ENCODE data around the gene KLHDC7B.

Gene KLHDC7B

DNA sequence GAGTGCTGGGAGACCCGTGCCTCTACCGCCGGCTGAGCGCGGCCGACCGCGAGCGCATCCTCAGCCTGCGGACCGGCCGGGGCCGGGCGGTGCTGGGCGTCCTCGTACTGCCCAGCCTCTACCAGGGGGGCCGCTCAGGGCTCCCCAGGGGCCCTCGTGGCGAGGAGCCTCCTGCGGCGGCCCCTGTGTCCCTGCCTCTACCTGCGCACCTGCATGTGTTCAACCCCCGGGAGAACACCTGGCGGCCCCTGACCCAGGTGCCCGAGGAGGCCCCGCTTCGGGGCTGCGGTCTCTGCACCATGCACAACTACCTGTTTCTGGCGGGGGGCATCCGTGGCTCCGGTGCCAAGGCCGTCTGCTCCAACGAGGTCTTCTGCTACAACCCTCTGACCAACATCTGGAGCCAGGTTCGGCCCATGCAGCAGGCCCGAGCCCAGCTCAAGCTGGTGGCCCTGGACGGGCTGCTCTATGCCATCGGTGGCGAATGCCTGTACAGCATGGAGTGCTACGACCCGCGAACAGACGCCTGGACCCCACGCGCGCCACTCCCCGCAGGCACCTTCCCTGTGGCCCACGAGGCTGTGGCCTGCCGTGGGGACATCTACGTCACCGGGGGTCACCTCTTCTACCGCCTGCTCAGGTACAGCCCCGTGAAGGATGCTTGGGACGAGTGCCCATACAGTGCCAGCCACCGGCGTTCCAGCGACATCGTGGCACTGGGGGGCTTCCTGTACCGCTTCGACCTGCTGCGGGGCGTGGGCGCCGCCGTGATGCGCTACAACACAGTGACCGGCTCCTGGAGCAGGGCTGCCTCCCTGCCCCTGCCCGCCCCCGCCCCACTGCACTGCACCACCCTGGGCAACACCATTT, 3.5 kb downstream of the KLHDC7B start:
- DNase-seq, result peak; percentile 53

DNA sequence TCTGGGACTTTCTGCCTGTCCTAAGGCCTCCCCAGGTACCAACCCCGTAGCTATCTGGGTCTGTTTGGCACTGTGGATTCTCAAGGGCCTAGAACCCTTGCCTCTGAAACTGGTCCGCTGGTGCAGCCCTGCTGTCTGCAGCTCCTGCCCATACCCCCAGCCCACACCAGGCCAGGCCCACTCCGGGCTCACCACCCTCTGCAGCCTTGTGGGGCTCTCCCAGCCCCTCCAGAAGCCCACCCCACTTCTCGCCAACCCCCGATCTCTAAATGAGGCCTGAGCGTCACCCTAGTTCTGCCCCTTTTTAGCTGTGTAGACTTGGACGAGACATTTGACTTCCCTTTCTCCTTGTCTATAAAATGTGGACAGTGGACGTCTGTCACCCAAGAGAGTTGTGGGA, 4.7 kb downstream of the KLHDC7B start:
- no peak for DNase-seq

DNA sequence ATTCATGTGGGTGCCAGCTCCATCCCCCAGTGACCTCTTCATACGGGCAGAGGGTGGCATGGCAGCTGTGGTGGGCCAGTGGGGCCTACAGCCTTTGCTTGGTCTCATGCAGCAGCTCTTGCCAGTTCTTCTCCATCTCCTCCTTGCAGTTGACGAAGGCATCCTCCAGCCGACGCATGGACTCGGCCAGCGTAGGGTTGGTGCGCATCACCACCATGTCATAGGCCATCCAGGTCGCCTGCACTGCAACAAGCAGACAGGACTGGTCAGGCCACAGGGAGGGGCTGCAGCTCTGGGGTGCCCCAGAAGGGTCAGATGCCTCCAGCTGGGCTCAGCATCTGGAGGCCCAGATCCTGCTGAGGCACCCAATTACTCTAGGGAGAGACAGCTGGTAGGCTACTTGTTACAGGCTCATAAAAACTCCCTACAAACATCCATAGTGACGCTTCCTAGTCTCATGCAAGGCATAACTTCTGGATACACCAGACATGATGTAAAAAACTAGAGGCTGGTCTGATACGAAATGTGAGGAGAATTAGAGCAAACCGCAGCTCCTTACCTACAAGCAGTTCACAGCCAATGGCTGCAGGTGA, 5.6 kb downstream of the KLHDC7B start:
- no peak for DNase-seq

DNA sequence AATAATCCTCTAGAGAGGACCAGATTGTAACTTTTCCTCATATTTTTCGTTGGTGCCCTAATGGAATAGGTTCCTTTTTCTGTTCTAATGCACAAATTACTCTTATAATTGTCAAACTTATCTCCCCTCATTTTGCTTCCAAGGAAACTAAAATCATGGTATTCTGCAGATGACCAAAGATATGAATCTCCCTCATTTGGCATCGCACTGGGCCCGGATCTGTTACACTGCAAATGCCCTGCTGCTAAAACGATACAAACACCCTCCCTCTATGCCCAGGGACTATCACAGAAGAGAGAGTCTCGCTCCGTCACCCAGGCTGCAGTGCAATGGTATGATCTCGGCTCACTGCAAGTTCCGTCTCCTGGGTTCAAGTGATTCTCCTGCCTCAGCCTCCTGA, 7.6 kb downstream of the KLHDC7B start:
- no peak for DNase-seq

DNA sequence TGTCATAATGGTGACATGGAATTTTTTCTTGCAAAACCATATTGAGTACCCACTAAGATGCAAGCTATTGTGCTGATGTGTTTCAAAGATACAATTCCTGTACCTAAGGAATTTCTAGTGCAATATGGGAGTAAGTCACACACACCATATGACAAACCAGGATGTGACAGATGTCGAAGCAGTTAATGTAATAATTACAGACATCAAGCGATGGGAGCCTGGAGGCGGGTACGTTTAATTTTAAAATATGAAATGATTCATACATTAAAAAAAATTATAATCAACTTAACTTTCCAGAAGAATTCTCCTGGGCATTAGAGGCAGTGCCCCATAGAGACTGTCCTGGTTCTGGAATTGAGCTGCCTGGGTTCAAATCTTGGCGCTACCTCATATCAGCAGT, 11.0 kb downstream of the KLHDC7B start:
- no peak for DNase-seq

DNA sequence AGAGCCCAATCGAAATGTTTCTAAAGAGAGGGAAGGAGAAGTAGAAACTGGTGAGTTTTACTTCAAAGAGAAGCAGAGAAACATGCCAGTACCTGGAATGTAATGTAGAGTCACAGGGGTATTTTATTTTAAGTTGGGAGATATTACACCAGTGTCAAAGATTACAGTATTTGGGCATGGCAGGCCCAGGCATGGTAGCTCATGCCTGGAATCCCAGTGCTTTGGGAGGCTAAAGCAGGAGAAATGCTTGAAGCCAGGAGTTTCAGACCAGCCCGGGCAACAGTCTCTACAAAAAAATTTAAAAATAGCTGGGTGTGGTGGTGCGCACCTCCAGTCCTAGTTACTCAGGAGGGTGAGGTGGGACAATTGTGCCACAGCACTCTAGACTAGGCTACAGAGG, 14.3 kb downstream of the KLHDC7B start:
- DNase-seq, result no peak

DNA sequence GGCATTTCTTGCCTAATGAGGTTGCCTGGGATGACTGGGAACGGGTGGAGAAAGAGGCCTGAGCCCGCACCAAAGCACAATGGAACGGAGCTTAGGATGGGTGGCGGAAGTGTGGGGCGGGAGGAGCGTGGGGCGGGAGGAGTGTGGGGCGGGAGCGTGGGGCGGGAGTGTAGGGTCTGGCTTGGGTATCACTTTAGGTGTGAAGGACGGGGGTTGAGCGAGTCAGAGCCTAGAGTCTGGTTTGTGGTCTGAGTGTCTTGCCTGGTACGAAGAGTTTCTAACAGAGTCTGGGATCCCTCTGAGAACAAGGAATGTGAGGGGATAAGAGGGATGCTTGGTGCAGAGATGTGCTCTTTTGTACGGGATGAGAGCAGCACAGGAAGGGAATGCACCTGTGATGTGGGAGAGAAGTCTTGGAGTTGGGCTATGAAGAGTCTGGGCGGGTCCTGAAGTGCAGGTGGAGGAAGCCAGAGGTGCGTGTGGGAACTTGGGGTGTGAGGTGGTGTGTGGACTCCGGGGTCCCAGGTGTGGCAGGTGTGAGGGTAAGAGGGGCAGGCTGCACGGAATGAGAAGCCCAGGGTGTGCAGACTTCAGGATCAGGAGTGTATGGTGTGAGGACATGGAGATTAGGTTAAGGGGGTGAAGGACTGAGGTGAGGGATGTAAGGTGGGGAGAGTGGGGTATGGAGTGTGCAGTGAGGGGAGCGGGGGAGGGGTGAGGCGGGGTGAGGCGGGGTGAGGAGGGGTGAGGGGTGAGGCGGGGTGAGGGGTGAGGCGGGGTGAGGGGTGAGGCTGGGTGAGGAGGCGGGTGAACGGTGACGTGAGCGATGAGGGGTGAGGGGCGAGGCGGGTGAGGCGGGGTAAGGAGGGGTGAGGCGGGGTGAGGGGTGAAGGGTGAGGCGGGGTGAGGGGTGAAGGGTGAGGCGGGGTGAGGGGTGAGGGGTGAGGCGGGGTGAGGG, 16.0 kb downstream of the KLHDC7B start:
- no peak for DNase-seq

DNA sequence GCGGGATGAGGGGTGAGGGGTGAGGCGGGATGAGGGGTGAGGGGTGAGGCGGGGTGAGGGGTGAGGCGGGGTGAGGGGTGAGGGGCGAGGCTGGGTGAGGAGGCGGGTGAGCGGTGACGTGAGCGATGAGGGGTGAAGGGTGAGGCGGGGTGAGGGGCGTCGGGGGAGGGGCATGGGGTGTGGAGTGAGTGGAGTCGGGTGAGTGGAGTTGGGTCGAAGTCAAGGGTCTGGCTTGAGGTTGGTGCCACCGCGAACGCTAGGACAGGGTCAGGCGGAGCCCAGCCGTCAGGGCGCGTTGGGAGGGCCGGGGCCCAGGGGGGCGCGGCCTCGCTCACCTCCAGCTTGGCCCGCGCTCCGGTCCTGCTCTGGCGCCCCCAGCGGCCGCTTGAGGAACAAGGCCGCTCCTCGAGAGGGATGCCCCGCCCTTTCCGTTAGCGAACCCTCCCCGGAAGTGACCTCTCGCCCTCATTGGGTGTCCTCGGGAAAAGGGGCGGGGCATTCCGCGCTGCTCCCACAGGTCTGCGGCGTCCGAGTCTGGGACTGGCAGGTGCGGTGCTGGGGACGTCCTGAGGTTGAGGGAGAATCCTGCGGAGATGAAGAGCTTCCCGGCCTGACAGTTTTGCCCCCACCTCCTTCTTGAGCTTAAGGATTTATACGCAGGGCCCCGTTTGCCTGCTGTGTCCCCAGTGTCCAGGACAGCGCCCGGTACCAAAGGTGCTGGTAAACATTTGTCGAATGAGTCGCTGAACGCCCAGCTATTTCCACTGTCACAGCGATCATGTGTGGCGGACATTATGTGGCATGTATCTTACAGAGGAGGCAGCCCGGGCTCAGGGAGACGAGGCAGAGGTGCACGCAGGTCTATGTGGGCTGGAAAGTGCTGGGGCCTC, 17.1 kb downstream of the KLHDC7B start, which contains the start of gene SYCE3:
SYCE3 (minus strand) TSS at position 397 of the 890 bp plus-strand sequence. CDS start 6,514 bp downstream, outside the sequence.
- peak; percentile 99 for DNase-seq

DNA sequence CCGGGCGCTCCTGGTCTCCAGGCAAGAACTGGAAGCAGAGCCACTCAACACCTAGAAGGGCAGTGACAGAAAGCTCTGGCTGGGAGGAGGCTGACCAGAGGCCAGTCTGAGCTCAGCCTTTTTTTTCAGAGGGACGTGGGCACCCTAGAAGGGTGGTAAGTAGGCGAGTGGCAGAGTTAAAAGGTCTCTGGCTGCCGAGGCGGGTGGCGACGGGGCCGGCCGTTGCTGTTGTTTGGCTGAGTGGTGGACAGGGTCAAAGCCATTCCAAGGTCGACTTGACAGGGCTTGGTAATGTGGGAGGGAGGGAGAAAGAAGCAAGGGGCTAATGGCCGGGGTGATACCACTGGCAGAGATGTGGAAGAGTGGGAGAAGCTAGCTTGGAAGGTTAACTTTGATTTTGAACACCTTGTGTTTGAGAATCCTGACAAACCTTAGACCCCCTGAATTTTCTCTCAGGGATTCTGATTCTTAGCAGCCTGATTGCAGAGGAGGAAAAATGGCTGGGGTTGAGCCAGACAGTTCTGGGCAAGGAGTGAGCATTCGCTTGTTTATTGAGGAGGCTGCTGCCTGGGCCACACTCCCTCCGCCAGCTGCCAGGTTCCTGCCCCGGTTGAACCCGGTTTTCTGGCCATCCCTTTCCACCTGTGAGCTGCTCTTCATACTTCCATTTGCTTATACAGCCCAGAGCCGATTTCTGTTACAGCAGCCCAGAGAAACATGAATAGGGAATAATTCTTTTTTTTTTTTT, 17.9 kb downstream of the KLHDC7B start:
- no peak for DNase-seq

DNA sequence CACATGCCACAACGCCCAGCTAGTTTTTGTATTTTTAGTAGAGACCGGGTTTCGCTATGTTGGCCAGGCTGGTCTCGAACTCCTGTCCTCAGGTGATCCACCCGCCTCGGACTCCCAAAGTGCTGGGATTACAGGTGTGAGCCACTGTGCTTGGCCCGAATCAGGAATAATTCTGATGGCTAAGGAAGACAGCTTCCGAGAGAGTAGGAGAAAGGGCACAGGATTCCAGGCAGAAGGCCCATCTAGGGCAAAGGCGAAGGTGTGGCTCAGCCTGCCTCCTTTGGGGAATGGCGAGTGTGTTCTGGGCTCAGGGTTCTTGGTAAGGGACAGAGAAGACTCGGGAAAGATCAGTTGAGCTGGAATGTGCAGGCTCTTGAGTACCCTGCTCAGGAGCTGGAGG, 18.6 kb downstream of the KLHDC7B start:
- no peak for DNase-seq

DNA sequence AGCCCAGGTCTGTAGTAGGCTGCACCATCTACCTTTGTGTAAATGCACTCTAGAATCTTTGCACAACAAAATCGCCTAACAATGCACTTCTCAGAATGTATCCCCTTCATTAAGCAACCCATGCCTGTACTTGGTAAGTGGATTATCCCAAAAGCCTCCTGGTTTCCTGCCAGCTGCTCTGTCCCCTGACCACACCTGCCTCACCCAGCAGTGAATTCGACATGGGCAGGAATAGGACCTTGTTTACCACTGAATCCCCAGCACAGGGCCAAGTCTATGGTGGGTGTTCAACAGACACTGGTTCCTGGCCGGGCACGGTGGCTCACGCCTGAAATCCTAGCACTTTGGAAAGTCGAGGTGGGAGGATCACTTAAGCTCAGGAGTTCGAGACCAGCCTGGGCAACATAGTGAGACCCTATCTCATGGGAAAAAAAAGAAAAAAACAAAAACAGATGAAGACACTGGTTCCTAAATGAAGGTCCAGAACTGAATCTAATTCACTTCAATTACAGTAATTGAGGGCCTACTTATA, 22.1 kb downstream of the KLHDC7B start:
- no peak for DNase-seq

DNA sequence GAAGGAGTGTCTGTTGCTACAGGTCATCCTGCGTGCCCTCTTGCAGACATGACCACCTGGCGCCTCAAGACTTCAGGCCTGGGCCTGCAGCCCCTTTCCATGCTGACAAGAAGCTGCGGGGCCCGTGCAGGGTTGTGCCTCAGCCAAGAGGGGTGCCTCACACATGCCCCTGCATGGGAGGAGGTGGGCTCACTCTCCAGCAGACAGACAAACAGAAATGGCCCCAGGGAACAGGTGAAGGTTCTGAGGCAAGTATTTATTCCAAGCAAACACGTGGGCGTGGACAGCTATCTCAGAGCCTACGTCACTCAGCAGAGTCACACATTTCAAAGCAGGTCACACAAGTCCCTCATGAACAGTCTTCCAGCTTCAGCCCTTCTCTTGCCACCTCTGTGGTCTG, 22.9 kb downstream of the KLHDC7B start:
- DNase-seq, result no peak

DNA sequence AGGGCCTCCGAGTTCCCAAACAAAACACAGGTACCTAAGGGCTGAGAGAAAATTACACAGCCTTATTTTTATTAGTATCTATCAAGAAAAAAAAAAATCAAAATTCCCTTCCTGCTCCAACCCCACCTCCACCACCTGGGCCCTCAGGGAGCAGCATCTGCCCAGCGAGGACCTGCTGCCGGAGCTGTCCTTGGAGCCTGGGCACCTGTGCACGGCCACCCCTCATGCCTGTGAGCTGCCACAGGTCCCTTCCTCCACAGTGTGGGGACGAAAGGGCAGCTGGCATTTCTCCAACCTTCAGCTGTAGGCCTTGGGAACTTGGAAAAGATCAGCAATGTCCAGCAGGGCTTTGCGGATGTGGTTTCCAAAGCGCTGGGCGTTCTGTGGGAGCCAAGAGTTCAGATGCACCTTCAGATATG, 23.4 kb downstream of the KLHDC7B start:
- no peak for DNase-seq

DNA sequence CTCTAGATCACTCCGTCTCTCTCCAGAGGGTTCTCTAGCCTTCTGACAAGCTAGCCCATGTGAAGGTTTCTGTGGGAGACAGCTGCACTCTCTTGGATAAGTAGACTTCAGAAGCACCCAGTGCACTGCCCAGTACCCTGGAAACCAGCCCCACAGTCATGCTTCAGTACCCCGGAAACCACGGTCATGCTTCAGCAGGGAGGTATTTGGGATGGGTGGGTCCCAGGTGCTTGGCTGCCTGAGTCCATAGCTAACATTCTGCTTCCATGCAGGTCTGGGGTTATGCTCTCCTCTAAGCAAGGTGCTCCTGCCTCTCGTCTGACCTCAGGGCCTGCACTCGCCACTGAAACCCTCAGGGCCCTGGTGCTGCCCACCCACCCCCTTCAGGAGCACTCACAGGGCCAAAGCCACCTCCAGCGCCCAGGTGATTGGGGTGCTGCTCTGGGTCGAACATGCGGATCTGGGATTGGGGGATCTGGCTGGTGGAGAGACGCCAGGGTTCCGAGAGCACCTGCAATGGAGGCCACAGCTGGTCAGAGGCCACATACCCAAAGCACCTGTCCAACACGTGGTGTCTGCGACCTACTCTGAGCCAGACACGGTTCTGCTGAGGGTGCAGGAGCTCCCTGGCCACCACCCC, 24.3 kb downstream of the KLHDC7B start:
- DNase-seq, result no peak

DNA sequence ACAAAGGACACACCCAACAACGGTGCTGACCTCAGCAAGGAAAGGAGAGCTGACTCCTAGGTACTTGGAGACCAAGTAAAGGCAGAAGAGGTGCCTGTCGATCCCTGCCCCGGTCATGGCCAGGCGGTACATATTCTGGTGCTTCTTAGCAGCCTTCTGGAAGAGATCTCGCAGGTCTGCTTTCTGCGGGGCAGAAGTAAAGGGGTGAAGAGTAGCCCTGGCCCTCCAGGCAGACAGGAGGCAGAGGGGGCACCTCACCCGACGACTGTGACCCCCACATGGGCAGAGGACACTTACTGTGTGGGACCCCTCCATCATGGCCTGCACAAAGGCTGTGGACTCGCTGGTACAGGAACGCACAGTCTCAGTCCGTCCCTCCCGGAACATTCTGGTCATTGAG, 25.2 kb downstream of the KLHDC7B start:
- DNase-seq, result no peak

DNA sequence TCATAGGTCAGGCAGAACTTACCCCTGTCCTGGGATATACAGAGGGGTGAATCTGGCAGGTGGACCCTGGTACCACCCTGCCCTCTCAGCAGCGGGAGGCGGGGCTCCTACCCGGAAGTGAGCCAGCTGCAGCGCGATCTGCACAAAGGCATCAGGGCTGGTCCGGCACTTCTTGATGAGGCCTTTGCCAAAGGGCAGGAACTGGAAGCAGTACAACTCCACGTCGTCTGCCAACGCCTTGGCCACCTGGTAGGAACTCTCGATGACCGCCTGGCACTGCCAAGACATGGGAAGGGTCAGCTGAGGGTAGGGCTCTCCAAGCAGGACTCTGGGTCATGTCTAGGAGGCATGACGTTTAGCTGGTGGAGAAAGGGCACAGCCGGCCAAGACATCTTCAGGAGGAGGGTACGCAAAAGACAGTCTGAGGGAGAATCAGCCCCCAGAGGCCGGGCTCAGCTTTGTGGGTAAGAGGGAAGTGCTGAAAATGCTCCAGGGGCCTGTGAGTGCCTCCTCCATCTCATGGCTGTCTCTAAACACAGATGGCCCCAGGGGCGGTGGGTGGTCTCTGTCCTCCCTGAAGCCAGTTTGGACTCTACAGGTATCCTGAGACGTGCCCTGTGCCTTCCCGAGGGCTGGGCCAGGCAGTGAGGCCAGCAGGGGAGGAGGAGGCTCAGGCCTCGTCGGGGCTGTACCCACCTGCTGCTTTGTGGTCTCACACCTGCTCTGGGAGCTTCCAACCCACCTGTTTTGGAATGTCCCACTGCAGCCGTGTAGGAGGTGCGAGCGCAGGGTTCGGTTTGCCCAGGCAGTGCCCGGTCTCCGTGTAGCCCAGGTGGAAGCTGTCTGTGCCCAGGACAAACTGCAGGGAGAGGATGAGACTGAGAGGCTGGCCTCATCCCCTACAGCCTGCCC, 25.8 kb downstream of the KLHDC7B start:
- no peak for DNase-seq

DNA sequence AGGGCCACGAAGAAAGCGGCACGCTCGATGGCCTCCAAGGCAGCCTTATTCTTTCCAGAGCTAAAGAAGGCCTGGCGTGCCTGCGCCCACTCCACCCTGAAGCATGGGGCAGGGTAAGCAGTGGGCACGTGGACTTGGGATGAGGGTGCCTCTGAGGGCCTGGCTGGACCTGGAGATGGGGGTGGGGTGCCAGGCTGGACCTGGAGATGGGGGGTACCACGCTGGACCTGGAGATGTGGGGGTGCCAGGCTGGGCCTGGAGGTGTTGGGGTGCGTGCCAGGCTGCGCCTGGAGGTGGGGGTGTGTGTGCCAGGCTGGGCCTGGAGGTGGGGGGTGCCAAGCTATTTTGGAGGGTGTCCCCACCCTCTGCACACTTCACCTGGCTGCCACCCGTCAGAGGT, 27.3 kb downstream of the KLHDC7B start:
- DNase-seq, result no peak

DNA sequence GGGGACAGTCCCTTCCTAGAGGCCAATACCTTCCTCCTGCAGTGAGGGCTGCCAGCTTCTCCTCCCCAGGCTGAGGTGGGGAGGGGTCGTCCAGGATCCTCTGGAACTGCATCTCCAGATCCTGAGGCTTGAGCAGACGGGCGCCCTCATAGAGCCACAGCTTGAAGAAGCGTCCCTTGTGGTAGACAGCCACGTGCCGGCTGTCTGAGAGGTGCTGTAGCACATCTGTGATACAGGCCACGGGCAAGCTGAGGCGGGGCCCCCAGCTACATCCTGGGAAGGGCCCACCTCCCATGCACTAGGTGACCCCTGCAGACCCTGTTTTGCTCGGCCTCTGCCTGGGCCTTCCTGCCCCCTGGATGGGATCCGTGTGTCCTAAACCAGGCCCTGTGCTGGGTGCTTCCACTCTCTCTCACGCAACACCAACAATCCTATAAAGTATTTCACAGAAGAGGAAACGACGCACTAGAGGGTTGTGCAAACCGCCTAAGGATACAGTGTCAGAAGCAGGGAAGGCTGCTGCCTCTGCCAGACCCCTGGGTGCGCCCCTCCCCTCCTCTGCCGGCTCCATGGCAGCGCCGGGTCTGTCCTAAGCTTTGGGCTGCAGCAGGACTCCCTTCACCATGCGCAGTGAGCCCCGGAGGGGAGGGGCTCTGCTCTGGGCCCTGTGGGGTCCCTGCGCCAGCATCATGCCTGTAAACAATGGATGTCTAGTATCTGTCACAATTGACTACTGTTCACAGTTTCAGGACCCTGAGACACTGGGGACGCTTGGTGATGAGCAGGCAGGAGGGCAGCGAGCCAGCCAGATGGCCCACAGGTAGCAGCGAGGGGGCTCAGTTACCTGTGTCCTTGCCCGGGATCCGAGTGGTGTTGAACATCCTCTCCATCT, 28.0 kb downstream of the KLHDC7B start:
- no peak for DNase-seq

DNA sequence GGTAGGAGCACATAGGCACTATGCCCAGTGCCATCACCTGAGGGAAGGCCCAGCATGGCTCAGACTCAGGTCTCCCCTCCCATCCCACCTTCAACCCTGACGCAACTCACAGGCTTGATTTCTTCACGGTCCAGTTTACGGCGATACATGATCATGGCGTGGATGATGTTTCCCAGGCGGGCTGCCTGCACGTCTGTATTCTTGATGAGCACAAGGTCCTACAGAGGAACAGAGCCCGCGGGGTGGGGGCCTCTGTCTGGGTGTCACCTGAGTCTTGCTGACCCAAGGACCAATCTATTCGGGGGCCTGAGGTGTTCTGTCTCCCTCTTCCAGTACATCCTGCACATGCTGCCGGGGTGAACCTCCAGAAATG, 28.7 kb downstream of the KLHDC7B start:
- DNase-seq, result no peak

Measured in retina (tissue), 1 donor.